GM19324 (cell line): ENCODE results near the gene CDC123.
"Not testable (repeated sequence)": the region's sequence is repeated elsewhere in the genome, so short reads cannot be mapped to it uniquely, and the experiment has no call there.

ENCODE experiments used
- ATAC-seq: cut with Tn5 transposase; IDR thresholded peaks from one replicate; pipeline ENCODE4 v1.9.1; 2021; ENCODE audit warnings: mild to moderate bottlenecking, moderate library complexity; ENCODE audit not compliant: unreplicated experiment, low FRiP score

CDC123 gene

DNA sequence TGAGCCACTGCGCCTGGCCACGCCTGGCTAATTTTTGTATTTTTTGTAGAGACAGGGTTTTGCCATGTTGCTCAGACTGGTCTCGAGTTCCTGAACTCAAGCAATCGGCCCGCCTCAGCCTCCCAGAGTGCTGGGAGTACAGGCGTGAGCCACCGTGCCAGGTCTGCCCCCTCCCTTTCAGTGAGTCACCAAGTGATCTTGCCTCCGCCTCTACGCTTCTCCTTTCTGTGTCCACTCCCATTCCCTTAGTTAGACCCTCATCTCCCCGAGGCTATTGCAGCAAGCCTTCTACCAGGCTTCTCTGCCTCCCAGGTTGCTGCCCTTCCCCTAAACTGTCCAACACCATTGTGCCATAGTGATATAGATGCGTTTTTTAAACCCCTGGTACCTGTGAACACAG, 32.9 kb downstream of the CDC123 start:
- no peak for ATAC-seq

DNA sequence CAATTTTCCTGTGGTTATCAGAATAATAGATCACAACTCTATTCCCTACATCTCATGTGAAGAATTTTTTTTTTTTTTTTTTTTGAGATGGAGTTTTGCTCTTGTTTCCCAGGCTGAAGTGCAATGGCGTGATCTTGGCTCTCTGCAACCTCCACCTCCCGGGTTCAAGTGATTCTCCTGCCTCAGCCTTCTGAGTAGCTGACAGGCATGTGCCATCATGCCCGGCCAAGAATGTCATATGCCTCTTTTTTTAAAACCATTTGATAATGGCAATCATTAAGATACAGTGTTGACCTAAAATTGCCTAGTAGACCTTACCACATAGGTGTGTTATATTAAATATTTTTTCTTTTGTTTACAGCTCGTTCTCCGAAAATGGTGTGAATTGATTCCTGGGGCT, 38.7 kb downstream of the CDC123 start:
- not testable (repeated sequence) for ATAC-seq

DNA sequence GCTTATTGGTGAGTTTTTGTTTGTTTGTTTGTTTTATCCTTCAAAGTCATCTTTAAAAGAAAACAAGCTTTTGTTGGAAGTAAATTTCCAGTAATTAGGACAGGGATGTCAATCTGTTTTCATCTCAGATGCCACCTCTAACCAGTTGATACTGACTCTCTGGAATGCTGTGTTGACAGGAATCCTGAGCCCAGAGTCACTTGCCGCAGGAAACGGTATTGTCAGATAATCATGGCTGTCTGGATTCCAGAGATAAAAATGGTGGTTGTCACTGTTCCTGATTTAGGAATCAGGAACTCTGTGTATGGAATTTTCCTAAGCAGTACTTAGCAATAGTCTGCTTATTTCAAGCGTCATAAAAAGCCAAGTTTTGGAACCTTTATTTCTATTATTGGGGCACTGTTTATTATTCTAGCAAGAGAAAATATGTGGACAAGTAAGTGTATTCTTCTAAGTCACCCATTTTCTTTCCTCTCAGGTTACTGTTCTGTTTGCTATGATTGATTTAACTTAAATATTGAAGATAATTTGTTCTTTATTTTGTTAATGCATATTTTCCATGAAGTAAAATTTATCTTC, 39.2 kb downstream of the CDC123 start:
- no peak for ATAC-seq

DNA sequence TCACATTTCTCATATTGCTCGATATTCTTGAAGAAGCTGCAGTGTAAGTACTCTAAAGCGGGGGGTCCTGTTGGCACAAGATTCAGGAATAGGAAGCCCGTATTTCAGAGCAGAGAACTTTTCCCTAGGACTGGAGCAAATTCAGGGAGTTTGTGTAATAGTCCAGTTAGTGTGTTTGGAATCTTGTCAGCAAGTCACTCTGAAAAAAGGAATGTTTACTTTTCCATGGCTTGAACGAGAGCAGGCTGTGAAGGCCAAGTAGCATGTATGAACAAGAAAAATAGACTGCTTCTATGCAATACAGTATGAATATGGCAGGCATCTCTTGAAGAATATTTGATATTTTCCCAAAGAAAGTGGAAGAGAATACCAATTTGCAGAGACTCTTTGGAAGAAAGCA, 39.8 kb downstream of the CDC123 start:
- no peak for ATAC-seq

DNA sequence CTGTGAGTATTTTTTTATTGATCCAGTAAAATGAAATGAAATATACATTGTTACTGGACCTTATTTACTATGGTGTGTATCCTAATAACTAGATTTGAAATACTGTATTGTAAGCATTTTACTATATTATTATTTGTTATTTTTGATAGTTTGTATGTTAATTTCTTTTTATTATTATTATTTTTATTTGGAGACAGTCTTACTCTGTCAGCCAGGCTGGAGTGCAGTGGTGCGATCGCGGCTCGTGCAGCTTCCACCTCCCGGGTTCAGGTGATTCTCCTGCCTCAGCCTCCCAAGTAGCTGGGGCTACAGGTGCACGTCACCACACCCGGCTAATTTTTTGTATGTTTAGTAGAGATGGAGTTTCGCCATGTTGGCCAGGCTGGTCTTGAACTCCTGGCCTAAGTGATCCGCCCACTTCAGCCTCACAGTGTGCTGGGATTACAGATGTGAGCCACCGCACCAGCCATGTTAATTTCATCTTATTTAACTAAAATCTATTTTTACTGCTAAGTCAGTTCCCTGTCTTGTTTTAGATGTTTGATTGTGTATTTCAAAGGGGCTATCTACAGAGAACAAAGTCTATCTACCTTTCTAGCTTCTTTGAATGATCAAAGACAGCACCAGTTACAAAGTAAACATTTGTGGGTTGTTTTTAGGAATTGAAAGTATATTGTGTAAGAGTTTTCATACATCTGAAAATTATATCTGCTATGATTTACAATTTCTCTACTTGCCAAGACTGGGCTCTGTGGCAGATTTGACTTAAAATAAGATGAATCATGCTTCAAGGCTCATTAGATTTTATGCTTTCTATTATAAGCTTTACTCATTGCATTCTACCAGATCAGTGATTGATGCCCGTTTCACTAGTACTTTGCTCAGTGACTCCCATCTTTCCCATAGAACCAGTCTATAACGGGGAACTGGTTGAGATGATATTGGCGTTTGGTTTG, 41.6 kb downstream of the CDC123 start:
- no peak for ATAC-seq

DNA sequence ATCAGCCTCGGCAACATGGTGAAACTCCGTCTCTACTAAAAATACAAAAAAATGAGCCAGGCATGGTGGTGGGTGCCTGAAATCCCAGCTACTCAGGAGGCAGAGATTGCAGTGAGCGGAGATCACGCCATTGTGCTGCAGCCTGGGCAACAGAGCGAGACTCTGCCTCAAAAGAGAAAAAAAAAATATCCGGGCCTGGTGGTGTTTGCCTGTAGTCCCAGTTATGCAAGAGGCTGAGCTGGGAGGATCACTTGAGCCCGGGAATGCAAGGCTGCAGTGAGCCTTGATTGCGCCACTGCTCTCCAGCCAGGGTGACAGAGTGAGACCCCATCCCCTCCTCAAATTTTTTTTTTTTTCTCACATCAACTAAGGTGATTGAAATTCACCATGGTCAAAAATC, 42.8 kb downstream of the CDC123 start:
- ATAC-seq, result no peak

DNA sequence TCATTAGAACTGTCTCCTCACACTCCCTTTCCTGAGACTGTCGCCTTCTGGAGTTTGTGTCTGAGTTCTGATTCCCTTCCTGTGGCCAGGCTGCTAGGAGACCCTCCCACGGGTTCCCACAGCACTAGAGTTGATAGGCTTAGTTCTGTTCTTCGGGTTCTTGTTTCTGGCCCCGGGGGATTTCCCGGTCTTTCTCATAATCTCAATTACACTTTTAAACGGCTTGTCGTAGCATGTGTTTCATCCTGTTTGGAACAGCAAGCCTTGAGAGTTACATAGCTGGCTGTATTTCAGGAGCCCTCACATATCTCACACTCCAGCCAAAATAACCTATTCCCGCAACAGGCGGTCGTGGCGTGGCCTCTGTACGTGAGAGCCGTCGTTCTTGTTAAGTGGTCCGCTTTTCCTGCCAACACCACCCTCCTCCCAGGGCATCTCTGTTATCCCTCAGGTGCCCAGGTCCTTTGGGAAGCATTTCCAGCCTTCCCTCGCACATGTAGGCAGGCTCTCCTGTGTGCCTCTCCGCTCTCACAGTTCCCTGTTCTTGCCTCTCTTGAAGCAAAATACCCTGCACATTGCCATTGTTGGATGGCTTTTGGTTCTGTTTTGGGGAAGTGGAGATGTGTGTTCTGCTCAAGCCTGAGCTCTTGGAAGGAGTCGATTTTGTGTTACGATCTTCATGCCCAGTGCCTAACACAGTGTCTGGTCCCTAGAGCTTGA, 46.0 kb downstream of the CDC123 start:
- ATAC-seq, result no peak

DNA sequence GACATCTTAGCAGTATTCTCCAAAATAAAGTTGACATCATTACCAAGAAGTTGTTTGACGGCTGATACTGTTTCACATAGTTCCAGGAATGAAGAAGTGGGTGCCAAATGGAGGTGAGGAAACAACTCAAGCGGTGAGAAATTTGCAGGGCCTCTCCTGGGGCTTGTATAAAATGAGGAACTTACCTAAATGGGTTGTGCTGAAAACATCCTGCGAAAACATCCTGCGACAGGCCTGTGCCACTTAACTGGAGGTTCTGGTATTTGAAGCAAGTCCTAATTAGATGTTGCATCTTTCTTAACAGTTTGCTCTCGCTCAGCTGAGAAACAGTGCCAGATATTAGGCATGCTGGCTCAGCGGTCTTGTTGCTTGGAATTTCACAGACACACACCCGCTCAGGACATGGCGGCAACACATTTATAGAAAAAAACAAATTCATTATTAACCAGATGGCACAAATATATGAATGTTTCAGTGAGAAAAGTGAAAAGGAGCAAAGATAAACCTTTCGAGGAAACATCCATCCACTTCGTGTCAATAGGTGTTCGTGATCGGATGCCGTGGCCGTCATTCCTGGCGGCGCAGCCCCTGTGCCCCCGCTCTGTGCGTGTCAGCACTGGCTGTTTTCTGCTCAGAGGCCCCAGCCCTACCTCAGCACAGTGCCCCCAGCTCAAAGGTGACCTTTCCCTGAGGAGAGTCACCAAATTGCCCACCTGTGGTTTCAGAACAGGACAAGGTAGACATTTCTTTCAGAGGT, 48.1 kb downstream of the CDC123 start:
- no peak for ATAC-seq

DNA sequence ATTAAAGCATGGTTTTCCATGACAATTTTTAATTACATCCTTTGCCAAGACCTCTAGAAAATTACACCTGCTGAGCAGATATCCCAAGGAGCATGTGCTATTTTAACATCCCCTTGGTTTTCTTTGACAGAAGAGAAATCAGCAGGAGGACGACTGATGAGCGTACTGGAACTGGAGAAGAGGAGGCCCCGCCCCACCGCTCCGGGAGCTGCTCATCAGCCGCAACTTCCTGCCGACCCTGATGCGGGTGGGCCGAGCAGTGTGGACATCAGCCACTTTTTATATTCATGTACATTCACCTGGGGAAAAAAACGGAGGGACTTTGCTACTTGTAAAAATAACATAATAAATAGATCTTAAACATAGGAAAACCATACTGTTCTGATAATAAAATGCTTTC, 54.2 kb downstream of the CDC123 start:
- ATAC-seq, result no peak

DNA sequence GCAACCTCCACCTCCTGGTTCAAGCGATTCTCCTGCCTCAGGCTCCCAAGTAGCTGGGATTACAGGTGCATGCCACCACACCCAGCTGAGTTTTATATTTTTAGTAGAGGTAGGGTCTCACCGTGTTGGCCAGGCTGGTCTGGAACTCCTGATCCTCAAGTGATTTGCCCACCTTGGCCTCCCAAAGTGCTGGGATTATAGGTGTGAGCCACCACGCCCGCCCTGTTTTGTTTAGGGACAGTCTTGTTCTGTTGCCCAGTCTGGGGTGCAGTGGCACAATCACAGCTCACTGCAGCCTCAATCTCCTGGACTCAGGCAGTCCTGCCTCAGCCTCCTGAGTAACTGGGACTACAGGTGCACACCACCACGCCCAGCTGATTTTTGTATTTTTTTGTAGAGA, 54.7 kb downstream of the CDC123 start:
- ATAC-seq, result not testable (repeated sequence)

DNA sequence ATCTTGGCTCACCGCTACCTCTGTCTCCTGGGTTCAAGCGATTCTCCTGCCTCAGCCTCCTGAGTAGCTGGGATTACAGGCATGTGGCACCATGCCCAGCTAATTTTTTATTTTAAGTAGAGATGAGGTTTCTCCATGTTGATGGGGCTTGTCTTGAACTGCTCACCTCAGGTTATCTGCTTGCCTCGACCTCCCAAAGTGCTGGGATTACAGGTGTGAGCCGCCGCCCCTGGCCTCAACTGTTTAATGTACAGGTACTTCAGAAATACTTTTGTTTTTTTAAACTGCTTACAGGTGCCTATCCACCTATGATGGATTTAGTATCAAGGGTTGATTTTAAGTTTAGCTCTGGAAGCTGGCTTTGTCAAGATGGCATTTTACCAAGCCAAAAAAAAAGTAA, 55.6 kb downstream of the CDC123 start:
- no peak for ATAC-seq

DNA sequence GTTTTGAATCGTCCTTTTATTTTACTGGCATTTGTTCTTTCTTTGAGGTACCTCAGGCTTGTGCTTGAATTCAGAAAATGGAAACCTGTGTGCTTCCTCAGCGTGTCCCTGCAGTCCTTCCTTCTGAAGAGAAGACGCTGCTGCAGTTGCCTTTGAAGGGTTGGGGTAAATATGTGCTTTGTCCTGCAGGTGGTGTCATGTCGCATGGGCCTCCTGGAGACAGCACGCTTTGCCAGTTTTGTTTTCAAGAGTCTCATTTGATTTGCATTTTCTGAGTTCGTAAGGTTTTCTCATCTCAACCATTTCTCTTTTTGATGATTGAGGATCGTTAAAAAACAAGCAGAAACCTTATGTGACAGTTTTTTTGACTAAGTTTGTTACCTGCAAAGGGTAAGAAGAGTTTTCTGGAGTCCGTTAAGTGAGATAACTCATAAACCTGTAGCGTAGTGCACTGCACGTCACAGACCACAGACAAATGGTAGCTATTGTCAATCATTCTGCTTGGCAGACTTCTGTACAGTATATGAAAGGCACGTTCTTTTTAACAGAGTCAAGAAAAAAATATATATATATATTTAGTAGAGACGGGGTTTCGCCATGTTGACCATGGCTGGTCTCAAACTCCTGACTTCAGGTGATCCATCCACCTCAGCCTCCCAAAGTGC, 57.0 kb downstream of the CDC123 start:
- no peak for ATAC-seq

DNA sequence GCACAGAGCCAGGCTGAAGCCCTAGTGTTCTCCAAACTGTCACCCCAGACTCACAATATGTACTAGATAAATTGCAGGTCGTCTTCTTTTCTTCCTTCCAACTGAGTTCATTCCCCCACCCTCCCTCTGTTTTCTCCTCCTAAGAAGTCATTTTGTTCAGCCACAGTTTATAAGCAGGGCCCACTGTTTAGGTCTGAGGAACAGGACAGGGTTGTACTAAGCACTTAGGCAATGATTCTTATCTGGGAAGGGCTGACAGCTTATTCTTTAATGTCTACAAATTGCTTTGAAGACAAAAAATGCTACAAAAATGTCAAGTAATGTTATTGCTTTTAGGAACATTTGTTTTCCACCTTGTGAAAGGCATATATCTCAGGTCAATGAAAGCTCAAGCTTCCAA, 59.1 kb downstream of the CDC123 start:
- no peak for ATAC-seq

DNA sequence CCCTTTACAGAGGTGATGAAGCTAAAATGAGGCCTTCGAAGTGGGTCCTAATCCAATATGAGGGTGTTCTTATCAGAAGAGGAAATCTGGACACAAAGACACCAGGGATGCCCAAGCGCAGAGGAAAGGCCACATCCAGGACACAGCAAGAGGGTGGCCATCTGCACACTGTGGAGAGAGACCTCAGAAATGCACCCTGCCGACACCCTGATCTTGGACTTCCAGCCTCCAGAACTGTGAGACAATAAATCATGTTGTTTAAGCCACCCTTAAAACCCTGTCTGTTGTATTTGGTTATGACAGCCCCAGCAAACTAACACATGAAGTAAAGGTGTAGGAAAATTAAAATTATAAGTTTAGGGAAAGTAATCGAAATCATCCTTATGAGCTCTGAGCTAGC, 64.0 kb downstream of the CDC123 start:
- no peak for ATAC-seq

DNA sequence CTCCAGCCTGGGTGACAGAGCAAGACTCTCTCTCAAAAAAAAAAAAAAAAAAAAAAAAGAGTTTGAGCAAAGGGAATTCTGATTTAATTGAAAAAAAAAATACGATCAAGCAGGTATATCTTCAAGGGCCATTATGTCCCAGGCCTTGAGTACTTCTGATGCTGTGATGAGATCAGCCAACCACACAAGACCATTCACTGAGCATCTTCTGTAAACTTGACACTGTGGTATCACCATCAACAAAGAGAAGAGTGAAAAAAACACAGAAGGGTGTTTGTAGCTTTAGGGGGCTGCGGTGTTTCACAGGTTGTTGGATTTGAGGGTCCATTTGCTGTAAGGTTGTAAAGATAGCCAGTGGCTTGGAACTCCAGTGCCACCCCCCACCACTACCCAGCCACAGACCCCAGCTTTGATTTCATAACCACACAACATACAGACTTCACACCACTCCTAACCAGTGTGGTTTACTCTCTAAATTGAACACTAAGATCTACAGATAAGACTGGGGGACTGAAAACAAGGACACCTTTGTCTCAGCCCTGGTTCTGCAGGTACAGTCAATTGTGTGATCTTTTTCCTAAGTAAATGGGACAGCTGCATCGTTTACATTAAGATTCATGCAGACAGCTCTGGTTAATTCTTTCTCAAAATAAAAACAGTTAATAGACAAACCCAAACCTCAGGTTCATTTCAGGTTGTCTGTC, 66.4 kb downstream of the CDC123 start:
- no peak for ATAC-seq

DNA sequence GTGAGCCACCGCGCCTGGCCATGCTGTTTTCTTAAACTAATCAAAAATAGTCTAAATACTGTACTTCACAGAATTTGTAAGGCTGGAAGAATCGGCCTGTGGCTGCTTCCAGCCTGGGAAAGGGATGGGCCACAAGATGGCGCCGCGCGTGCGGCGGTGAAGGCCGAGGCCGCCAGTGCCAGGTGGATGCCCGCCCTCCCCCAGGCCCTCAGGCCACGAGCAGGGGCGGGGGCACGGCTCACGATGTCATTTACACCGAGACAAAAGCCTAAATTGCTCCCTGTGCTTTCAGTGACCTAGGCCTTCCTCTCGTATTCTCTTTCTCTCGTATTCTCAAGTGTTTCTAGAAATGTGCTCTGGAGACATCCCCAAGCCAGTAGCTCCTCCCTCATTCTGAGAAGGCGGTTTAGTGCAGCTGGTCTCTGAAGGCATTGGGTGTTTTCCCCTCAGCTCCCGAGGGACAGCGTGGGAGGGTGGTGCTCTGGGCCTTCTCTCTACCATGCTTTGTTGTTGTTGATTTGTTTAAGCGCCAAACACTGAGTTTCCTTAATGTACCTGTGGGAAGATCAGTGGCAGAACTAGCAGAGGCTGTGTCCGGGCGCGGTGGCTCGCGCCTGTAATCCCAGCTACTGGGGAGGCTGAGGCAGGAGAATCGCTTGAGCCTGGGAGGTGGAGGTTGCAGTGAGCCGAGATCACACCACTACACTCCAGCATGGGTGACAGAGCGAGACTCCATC, 68.4 kb downstream of the CDC123 start:
- ATAC-seq, result peak; percentile 93

DNA sequence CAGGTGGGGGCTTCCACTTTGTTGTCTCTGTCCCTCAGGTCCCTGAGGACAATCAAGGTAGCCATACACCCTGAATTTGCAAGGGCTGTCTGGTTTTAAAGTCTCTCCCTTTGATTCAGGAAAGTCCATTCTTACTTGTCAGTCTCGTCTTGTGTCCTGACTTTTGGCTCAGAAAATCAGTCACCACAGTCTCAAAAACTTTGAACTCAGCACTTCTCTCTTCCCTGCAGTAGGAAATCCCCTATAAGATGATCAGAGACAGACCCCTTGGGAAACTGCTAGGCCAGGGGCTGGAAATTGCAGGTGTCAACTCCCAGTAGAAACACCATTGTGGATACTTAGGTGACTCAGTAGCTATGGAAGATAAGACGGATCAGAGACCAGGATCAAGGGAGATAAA, 73.1 kb downstream of the CDC123 start:
- no peak for ATAC-seq

DNA sequence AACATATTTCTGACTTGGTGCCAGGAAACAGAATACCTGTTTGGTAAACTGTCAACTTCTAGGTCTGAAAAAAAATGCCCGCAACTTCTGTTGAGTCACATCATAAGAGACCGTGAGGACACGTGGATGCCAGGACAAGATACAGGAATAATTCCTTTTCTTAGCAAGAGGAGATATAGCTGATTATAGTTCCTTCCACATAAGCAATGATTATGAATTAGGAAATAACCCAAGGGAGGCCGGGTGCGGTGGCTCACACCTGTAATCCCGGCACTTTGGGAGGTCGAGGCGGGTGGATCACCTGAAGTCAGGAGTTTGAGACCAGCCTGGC, 75.2 kb downstream of the CDC123 start:
- ATAC-seq, result no peak

DNA sequence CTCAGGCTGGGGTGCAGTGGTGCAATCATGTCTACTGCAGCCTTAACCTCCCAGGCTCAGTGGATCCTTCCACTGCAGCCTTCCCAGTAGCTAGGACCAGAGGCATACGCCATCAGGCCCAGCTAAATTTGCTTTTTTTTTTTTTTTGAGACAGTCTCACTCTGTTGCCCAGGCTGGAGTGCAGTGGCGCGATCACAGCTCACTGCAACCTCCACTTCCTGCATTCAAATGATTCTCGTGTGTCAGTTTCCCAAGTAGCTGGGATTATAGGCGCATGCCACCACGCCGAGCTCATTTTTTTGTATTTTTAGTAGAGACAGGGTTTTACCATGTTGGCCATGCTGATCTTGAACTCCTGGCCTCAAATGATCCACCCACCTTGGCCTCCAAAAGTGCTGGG, 81.9 kb downstream of the CDC123 start:
- ATAC-seq, result not testable (repeated sequence)
